HG03097 (cell line): ENCODE data around the gene TTC33.
"Not testable (repeated sequence)": the region's sequence is repeated elsewhere in the genome, so short reads cannot be mapped to it uniquely, and the experiment has no call there.

Source experiments
- ATAC-seq: cut with Tn5 transposase; IDR thresholded peaks from one replicate; pipeline ENCODE4 v1.9.1; 2021; ENCODE audit not compliant: unreplicated experiment, low FRiP score

TTC33 gene

DNA sequence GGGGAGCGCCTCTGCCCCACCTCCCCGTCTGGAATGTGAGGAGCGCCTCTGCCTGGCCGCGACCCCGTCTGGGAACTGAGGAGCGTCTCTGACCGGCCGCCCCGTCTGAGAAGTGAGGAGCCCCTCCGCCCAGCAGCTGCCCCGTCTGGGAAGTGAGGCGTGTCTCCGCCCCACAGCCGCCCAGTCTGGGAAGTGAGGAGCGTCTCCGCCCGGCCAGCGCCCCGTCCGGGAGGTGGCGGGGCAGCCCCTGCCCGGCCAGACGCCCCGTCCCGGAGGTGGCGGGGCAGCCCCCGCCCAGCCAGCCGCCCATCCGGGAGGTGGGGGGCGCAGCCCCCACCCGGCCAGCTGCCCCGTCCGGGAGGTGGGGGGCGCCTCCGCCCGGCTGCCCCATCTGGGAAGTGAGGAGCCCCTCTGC, 33.3 kb downstream of the TTC33 start:
- ATAC-seq, result not testable (repeated sequence)

DNA sequence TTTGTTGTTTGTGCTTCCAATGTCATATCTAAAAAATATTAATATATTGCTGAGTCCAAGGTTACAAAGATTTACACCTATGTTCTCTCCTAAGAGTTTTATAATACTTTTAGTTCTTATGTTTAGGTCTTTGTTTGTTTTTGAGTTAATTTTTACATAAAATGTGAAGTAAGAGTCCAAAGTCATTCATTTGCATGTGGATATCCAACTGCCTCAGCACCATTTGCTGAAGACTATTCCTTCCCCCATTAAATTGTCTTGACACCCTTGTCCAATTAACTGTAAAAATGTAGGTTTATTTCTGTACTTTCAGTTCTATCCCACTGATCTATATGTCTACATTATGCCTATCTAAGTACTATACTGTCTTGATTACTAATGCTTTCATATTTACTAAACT, 35.7 kb downstream of the TTC33 start:
- no peak for ATAC-seq

DNA sequence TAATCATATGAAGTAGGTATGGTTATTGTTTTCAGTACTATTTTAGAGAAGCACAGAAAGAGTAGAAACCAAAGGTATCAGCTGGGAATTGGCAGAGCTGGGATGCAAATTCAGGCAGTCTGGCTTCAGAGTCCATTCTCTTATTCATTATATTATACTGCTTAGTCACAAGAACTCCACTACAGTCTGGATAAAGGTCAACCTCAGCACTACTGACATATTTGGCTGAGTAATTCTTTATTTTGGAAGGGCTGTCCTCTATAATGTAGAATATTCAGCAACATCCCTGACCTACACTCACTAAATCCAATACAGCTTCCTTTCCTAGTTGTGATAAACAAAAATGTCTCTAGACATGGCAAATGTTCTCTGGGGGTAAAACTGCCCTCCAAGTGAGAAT, 38.5 kb downstream of the TTC33 start:
- ATAC-seq, result no peak

DNA sequence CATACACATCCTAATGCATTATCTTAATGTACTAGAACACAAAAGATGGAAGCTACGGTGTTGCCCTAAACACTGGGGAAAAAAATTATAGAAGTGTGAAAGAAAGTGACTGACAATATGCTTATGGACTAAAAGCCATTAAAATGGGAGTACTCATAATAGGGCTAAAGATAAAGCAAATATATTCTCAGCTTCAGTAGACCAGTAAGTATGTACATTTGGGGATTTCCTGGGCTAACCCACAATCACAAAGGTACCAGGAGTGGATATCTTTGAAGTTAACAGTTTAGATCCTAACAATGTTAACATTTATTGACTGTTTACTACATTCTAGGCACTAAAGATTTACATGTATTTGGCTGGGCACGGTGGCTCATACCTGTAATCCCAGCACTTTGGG, 39.2 kb downstream of the TTC33 start:
- ATAC-seq, result no peak

DNA sequence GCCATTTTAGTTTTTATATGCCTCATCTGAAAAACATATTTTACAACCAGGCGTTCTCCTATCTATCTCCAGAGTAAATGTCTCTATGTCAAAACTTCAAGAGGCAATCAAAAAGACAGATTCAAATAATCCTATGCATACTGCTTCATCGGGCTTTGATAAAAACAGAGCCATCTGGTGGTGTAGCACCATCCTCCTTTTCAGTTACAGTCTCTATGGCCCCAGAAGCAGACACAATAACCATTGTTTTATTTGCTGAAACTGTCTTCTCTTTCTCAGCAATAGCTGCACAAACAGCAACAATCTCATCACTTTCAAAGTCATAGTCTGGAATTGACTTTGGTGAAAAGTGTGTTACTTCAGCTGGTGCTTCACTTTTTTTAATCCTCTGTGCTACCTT, 39.8 kb downstream of the TTC33 start:
- ATAC-seq, result no peak

DNA sequence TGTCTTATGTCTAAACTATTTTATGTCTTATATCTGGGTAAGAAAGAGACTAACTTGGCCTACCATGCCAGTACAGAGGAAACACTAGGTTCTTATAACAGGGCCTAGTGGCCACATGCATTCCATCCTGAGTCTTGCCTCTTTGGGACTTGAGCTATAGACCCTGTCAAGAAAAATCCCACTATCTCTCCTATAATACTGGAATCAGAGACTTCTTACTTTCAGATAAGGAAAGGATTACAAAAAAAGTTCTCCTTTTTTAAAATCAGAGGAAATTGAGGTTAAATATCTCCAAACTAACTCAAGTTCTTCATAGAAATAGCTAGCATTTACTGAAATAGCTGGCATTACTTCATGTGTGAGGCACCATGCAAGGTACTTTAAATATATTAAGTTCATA, 41.8 kb downstream of the TTC33 start:
- no peak for ATAC-seq

DNA sequence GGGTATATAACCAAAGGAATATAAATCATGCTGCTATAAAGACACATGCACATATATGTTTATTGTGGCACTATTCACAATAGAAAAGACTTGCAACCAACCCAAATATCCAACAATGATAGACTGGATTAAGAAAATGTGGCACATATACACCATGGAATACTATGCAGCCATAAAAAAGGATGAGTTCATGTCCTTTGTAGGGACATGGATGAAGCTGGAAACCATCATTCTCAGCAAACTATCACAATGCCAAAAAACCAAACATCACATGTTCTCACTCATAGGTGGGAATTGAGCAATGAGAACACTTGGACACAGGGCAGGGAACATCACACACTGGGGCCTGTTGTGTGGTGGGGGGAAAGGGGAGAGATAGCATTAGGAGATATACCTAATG, 45.2 kb downstream of the TTC33 start:
- not testable (repeated sequence) for ATAC-seq

DNA sequence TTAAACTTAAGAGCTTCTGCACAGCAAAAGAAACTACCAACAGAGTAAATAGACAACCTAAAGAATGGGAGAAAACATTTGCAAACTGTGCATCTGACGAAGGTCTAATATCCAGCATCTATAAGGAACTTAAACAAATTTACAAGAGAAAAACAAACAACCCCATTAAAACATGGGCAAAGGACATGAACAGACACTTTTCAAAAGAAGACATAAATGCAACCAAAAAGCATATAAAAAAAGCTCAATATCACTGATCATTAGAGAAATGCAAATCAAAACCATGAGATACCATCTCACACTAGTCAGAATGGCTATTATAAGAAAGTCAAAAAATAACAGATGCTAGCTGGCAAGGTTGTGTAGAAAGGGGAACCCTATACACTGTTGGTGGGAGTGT, 50.3 kb downstream of the TTC33 start:
- not testable (repeated sequence) for ATAC-seq

DNA sequence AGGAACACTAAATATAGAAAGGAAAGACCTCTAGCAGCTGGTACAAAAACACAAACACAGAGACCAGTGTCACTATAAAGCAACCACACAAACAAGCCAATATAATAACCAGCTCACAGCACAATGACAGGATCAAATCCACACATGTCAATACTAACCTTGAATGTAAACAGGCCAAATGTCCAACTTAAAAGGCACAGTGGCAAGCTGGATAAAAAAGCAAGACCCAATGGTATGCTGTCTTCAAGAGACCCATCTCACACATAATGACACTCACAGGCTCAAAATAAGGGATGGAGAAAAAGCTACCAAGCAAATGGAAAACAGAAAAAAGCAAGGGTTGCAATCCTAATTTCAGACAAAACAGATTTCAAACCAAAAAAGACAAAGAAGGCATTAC, 53.7 kb downstream of the TTC33 start:
- ATAC-seq, result not testable (repeated sequence)

DNA sequence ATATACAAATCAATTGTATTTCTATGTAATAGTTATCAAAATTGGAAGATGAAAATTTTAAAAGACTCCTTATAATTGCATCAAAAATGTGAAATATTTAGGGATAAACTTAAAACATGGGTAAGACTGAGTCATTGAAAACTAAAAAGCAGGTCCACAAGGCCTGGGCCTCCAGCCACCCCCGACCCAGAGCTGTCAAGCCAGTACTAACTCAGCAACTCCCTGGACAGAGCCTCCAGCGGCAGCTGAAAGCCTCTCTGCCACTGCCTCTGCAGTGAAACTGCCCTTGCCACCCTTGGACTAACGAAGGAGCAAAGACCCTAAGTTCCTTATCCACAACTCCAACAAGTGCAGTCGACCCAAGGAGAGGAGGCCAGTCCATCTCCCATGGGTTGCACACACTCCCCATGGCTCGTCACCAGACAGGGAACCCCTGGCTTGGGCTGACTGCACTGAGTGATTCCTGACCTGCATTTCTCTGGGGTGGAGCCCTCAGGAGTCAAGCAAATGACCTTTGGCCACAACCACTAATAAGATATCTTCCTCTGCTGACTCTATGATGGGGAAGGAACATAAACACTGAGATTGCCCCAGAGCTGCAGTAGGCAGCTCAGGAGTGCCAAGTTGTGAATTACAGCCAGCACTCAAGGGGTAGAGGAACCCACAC, 55.5 kb downstream of the TTC33 start:
- ATAC-seq, result no peak

DNA sequence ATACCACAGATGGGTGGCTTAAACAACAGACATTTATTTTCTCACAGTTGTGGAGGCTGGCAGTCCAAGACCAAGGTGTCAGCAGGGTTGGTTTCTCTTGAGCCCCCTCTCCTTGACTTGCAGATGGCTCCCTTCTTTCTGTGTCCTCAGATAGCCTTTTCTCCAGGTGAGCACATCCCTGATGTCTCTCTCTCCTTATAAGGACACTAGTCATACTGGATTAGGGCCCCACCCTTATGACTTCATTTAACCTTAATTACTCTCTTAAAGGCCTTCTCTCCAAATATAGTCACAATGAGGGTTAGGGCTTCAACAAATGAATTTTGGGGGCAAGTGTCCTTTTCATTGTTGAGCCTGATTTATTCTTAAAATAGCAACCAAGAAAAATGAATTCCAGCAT, 61.3 kb downstream of the TTC33 start:
- no peak for ATAC-seq

DNA sequence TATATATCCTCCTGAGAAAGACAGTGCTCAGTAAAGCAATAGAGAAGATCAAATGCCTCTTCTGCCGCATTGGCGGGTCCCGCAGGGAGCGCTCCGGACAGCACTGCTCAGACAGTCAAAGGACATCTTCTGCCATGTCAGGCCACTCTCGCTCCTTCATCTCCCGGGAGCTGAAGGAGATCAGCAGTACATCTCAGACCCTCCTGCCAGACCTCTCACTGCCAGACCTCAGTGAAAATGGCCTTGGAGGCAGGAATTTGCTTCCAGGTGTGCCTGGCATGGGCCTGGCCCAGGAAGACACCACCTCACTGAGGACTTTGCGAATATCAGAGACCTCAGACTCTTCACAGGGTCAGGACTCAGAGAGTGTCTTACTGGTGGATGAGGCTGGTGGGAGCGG, 63.9 kb downstream of the TTC33 start:
- ATAC-seq, result no peak

DNA sequence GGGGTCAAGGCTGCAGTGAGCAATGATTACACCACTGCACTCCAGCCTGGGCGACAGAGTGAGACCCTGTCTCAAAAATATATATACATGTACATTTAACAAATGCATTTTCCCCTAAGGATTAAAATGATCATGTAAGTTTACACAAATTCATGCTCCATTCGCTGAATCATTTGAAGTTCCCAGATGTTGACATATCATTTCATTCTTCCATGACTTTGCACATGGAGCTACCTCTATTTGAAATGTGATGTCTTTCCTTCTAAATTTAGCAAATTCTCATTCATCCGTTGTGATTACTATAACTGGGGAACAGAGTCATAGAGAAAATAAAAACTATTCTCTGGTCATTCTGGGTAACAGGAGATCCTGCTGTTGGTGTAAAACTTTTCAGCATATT, 65.5 kb downstream of the TTC33 start:
- no peak for ATAC-seq

DNA sequence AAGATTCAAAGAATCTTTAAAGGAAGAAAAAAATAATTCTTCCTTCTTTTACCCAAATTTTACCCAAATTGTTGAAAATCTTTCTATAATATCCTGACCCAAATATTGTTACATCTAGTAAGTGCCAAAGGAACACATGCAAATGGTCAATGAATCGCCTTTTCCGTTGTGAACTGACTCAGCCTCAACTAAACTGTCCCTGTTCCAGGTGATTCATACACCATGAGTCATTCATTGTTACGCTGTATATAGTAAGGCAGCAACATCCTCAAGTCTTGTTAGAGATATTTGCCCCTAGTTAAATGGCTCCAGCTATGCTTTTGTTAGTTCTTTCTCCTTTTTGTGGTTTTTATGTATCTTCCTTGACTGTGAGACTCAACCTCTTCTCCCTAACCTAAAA, 66.3 kb downstream of the TTC33 start:
- no peak for ATAC-seq

DNA sequence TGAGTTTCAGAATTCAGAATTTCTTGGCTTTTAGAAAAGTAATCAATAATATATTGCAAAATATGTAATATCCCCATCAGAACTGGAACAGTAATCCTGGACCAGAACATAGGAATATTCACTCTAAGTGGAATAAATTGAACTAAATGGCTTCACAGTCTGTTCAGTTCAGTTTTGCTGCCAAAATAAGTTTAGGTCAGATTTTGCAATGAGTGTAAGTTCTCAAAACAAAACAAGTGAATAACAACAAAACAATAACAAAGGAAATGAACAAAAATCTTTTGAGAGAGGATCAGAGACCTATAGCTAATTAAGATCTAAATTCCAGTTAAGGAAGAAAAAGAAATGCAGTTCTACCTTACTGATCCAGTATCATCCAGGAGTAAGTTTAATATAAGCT, 66.8 kb downstream of the TTC33 start:
- no peak for ATAC-seq

DNA sequence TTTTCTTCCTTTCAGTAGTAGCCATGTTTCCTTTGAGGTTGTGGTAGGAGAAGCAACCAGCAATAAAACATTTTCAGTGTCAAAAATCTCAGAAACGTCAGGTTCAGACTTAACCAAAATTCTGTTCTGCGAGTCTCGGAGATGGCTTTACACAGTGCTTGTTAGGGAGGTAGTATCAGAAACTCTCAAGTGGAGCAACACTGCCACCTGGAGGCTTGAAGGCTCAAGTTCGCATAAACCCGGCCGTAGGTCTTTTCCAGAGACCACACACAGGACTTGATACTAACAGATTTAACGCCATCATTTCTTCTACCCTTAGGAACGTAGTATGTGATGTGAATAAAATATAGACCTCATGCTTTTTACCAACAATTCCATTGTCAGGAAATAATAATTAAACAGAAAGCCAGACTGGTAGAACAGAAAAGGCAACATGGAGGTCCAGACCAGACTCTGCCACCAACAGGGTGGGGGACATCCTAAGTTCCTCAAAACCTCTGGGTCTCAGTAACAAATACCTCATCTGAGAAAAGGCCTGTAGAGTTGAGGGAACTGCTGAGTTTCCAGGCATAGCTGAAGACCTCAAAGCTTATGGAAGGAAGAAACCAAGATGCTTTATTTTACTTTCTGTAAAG, 67.5 kb downstream of the TTC33 start:
- ATAC-seq, result peak; percentile 79

DNA sequence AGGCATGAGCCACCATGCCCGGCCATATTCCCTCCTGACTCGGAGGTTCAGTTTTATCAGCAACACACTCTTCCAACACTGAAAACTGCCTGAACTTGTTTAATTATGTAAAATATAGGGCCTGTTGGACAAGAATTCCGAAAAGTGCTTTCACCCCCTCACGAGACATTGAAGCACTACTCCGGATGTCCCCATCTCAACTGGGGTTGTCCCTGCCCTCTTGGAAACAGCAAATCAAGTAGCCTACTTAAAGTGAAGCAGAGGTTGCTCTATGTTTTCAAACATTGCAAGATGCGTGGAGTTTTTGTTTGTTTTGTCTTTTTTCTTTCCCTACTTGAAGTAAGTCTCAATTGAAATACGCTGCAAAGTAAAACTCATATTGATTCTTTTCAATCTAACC, 68.4 kb downstream of the TTC33 start:
- ATAC-seq, result no peak

DNA sequence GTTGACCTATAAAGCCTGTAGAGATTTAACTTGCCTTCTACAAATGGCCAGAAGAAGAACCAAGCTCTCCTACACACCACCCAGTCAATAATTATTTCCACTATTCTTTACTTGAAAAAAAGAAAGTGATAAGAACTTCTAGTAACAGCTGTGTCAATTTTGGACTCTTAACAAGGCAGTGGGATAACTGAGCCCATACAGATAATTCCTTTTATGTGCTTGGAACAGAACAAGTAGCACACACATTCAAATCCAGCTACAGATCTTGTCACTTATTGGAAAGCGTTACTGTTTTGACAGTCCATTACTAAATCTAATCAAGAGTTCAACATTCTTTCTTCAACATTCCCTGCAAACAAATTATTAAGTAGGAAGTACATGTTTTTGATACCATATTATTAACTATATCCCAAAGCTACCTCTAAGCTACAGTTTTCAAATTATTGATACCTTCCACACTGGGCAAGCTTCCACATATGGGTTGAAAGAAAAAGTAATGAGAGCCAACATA, 69.7 kb downstream of the TTC33 start:
- no peak for ATAC-seq

DNA sequence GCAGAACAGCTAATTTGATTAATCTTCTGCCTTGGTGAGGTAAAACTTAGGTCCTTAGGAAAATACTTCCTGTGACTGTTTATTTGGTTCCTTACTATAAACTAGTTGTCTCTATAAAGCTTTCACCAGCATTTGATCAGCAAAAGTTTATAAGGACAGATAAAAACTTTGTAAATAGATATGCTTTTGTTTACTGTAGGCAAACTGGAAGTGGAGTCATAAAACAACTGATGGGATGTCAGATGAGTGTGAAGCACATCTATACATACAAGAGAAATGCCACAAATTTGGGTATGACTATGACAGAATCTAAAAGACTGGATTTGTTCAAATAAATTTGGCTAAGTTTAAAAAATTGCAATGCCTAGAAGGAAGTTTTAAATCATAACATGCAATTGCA, 70.6 kb downstream of the TTC33 start:
- ATAC-seq, result no peak

DNA sequence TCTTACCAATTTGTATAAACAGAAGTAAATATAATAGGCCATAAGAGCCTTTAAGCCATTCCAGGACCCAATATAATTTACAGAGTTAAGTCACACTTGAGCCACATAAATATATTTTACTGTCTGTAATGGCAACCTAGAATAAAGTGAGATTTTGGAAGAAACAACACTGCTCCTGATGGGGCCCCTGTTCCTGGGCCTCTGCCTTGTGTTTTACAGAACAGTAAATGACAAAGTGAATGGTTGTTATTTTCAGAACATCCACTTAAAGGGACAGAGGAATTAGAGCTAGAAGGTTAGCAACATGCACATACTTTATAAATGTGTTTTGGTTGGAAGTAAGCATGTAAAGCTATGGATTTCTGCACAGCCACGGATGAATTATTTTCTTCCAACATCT, 72.5 kb downstream of the TTC33 start:
- ATAC-seq, result no peak

DNA sequence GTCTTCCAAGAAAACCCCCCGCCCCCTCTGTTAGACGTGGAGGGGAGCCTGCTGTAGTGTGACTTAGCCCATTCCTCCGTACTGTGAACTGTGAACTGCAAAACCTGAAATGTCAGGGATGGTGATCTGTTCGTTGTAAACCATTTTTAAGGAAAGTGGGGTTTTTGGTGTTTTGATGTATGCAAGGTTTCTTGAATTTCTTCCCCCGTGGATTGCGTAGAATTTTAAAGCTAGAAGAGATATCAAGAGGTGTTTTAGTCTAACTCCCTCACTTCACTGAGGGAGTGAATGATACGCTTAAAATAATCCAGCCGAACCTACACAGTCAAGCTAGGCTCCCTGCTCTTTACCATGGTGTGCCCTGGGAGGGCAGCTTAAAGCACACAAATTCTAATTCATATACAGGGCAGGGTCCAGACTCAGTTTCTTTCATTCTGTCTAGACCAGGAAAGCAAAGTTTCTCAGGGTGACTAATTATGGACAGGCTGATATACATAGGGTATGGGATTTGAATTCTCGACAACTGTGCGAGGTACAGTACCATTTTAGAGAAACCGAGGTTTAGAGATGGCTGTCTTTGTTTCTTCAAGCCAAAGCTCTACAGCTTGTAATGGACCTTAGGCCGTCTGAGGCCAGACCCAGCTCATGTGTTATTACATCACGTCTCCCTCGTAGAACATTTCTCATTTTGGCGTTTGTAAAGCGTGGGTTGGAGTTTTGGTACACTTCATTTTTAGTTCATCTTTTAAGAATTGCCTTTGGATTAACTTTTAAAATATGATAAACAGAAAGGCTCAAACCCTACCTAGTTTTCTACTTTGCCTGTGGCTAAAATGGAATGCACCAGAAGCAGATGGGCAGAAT, 73.4 kb downstream of the TTC33 start:
- ATAC-seq, result no peak
